Hepatocyte (in vitro differentiated cells): ENCODE data around the gene UPP1.

Source experiments
- CTCF ChIP-seq: fragments of 200-600 bp; sonication (generic); IDR thresholded peaks from 2 replicates; pipeline ENCODE4 v1.5.1; 2016; ENCODE audit warnings: antibody characterized with exemption, mild to moderate bottlenecking; ENCODE audit not compliant: poor library complexity
- EZH2 ChIP-seq: fragments of 200-600 bp; sonication (generic); IDR thresholded peaks from 2 replicates; pipeline ENCODE4 v1.6.1; 2016; ENCODE audit warnings: antibody characterized with exemption, mild to moderate bottlenecking, borderline replicate concordance
- EZH2phosphoT487 ChIP-seq: fragments of 200-600 bp; sonication (generic); IDR thresholded peaks from one replicate; pipeline ENCODE4 v1.6.1; 2018; ENCODE audit warnings: antibody characterized with exemption, mild to moderate bottlenecking, low read depth, moderate library complexity; ENCODE audit not compliant: unreplicated experiment, severe bottlenecking

- TF ChIP-seq CTCF (no peak), EZH2phosphoT487 (no peak), EZH2 (no peak)
These were observed 35.3 kb upstream of the UPP1 start for GRCh38 chr7:48053736-48054135.
